Esophagus muscularis mucosa (tissue), 3 donors: Measurements from ENCODE around the gene HSPB1.
A peak's percentile ranks its signal among the peaks of the same experiment; 100 is the strongest.

Source experiments
- CTCF ChIP-seq, 3 experiments: fragments of 200-600 bp in 2 of 3; fragments of 450-650 bp in 1 of 3; sonication (generic) in 2 of 3; IDR thresholded peaks; one replicate each; pipeline ENCODE4 v1.5.1; 2017 to 2019; ENCODE audit warnings: antibody characterized with exemption in 3 of 3, mild to moderate bottlenecking in 2 of 3, moderate library complexity in 1 of 3
- POLR2A ChIP-seq: fragments of 450-650 bp; IDR thresholded peaks from one replicate; pipeline ENCODE4 v1.6.1; 2017; ENCODE audit warnings: antibody characterized with exemption, moderate library complexity, mild to moderate bottlenecking, low read depth

- TF ChIP-seq POLR2A (no peak), CTCF (IDR thresholded peaks at IDR 0.05) (peak in 2 of 3 experiments; percentile 20 to 38)
Observed at GRCh38 chr7:76318488-76319353, 16.2 kb downstream of the HSPB1 start.
